Testis (tissue), 3 donors: ENCODE measurements around the gene DAP3. TPM values are rescaled to one million over a fixed set of nuclear protein-coding genes. Genes with fewer than 3 reads are reported as not detected.
"Not testable (repeated sequence)": the region's sequence is repeated elsewhere in the genome, so short reads cannot be mapped to it uniquely, and the experiment has no call there.

Experiments
- DNase-seq: peaks from one replicate; pipeline ENCODE4 v3.0.0-alpha.2; 2019
- H3K27ac ChIP-seq, 2 donors: fragments of 200-600 bp; sonication (generic); one replicate each; pipeline ENCODE4 v1.5.1; 2019
- H3K27me3 ChIP-seq: fragments of 200-600 bp; sonication (generic); one replicate; pipeline ENCODE4 v1.5.1; 2019
- H3K36me3 ChIP-seq: fragments of 200-600 bp; sonication (generic); one replicate; pipeline ENCODE4 v1.5.1; 2017; ENCODE audit warnings: low read depth; ENCODE audit errors: missing control alignments
- H3K4me1 ChIP-seq: fragments of 200-600 bp; sonication (generic); one replicate; pipeline ENCODE4 v1.5.1; 2019
- H3K4me3 ChIP-seq, 2 donors: fragments of 200-600 bp; sonication (generic); one replicate each; pipeline ENCODE4 v1.5.1; 2017 to 2019
- H3K9me3 ChIP-seq: fragments of 200-600 bp; sonication (generic); one replicate; pipeline ENCODE4 v1.5.1; 2017
- POLR2A ChIP-seq: fragments of 450-650 bp; IDR thresholded peaks from one replicate; pipeline ENCODE4 v1.6.1; 2017; ENCODE audit warnings: antibody characterized with exemption, mild to moderate bottlenecking, moderate library complexity
- WGBS, 2 donors: methylation state at CpG; one replicate each; pipeline ENCODE4 v1.1.5; 2018; 5-methylcytosine and 5-hydroxymethylcytosine counted together
- intact Hi-C: fragments of 100-400 bp; cut with DNase I; formaldehyde crosslinking; loops from one replicate; pipeline ENCODE4 v1.15.1; 2023; ENCODE audit warnings: low total_unique reads
- polyA plus RNA-seq: library from polyadenylated mRNA; stranded (reverse); fragments of 350-450 nt; fragmentation: Illumina TruSeq; extraction: RNeasy Lipid Tissue Mini Kit (QIAGEN cat#74804); gene quantifications from one replicate; pipeline ENCODE4 v1.2.3, GENCODE V29; 2014; ENCODE audit warnings: low read depth, low replicate concordance; ENCODE audit not compliant: insufficient read depth
- total RNA-seq, 2 donors: library from RNA; depleted of rRNA; stranded (reverse); fragments of >200 nt; gene quantifications; one replicate each; pipeline ENCODE4 v1.2.3, GENCODE V29; 2016
- TF ChIP-seq, protein P1 (sequence below), 3 experiments: fragments of 450-650 bp in 2 of 3; fragments of 200-600 bp in 1 of 3; sonication (generic) in 1 of 3; IDR thresholded peaks; one replicate each; pipeline ENCODE4 v1.5.1; 2016 to 2019; ENCODE audit warnings: antibody characterized with exemption in 3 of 3, mild to moderate bottlenecking in 2 of 3, moderate library complexity in 1 of 3

Gene DAP3
- total and polyA plus RNA-seq, 3 donors from 2014 or later = 121 to 286 (median 277) TPM

GRCh38 chr1:155669233-155670162 lies 19.4 kb upstream of the DAP3 start:
- no peaks in the 10 kb centered on the region for H3K36me3 ChIP-seq
- no peak overlapping the region for H3K4me3 ChIP-seq
- 92 to 93% methylated on average over 5 of the region's 5 CpGs for WGBS, 2 donors
- no peaks in the 10 kb centered on the region for H3K4me1 ChIP-seq
- intact Hi-C loops = no loop called here
- no peak overlapping the region for H3K27ac ChIP-seq
- H3K9me3 ChIP-seq = no peaks in the 10 kb centered on the region
- no peaks in the 10 kb centered on the region for H3K27me3 ChIP-seq
- DNase-seq = no peak
- TF ChIP-seq POLR2A = no peak
- TF ChIP-seq, protein P1, sequence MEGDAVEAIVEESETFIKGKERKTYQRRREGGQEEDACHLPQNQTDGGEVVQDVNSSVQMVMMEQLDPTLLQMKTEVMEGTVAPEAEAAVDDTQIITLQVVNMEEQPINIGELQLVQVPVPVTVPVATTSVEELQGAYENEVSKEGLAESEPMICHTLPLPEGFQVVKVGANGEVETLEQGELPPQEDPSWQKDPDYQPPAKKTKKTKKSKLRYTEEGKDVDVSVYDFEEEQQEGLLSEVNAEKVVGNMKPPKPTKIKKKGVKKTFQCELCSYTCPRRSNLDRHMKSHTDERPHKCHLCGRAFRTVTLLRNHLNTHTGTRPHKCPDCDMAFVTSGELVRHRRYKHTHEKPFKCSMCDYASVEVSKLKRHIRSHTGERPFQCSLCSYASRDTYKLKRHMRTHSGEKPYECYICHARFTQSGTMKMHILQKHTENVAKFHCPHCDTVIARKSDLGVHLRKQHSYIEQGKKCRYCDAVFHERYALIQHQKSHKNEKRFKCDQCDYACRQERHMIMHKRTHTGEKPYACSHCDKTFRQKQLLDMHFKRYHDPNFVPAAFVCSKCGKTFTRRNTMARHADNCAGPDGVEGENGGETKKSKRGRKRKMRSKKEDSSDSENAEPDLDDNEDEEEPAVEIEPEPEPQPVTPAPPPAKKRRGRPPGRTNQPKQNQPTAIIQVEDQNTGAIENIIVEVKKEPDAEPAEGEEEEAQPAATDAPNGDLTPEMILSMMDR (IDR thresholded peaks at IDR 0.05) = no peak

DNA sequence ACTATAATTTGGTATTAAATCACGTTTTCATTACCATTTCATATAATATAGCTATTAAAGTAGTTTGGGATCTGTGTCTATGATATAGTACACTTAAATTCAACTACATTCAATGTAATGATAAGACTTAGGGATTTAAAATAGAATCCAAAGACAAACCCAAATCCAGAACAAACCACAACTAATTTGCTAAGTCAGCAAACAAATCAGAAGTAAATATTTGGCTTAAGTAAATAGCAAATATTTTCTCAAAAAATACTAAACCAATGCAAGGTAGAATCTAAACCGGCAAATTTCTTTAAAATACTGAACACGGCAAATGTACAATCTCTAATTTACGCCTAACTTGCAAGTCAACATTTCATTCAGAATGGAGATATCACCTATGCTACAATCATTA lies 17.1 kb upstream of the DAP3 start:
- Histone ChIP-seq H3K27me3 (no peaks in the 10 kb centered on the region), H3K9me3 (no peaks in the 10 kb centered on the region), H3K4me1 (no peaks in the 10 kb centered on the region), H3K4me3 (no peak overlapping the region), H3K27ac (no peak overlapping the region), H3K36me3 (no peaks in the 10 kb centered on the region)
- 86 to 95% methylated on average over 4 of the region's 4 CpGs for WGBS, 2 donors
- TF ChIP-seq POLR2A = no peak
- TF ChIP-seq, protein P1 (IDR thresholded peaks at IDR 0.05) = no peak
- DNase-seq = no peak
- intact Hi-C loops = no loop called here

- H3K27ac ChIP-seq = no peak overlapping the region
- H3K4me1 ChIP-seq = no peaks in the 10 kb centered on the region
- no peaks in the 10 kb centered on the region for H3K36me3 ChIP-seq
- no peak for TF ChIP-seq POLR2A
- TF ChIP-seq, protein P1 (IDR thresholded peaks at IDR 0.05) = no peak
- H3K9me3 ChIP-seq = no peaks in the 10 kb centered on the region
- intact Hi-C loops = no loop called here
- WGBS, 2 donors = 89 to 94% methylated on average over 6 of the region's 6 CpGs
- H3K27me3 ChIP-seq = no peaks in the 10 kb centered on the region
- no peak overlapping the region for H3K4me3 ChIP-seq
- no peak for DNase-seq
Measured at GRCh38 chr1:155673003-155673402, 15.9 kb upstream of the DAP3 start.

DNA sequence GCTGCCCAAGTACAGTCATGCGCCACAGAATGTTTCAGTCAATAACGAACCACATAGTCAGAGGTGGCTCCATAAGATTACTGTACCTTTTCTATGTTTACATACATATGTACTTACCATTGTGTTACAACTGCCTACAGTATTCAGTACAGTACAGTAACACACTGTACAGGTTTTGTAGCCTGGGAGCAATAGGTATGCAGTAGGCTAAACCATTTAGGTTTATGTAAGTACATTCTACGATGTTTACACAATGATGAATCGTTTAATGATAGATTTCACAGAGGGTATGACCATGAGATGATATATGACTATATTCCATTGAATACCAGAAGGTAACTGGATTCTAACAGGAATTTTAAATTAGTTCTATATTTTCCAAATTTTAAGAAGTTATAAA lies 10.9 kb upstream of the DAP3 start:
- intact Hi-C loops = no loop called here
- H3K4me3 ChIP-seq = no peak overlapping the region
- no peak for DNase-seq
- H3K9me3 ChIP-seq = no peaks in the 10 kb centered on the region
- no peaks in the 10 kb centered on the region for H3K27me3 ChIP-seq
- 91 to 95% methylated on average over 4 of the region's 4 CpGs for WGBS, 2 donors
- no peaks in the 10 kb centered on the region for H3K4me1 ChIP-seq
- TF ChIP-seq, protein P1 (IDR thresholded peaks at IDR 0.05) = no peak
- TF ChIP-seq POLR2A = no peak
- H3K27ac ChIP-seq = no peak overlapping the region
- H3K36me3 ChIP-seq = no peaks in the 10 kb centered on the region

DNA sequence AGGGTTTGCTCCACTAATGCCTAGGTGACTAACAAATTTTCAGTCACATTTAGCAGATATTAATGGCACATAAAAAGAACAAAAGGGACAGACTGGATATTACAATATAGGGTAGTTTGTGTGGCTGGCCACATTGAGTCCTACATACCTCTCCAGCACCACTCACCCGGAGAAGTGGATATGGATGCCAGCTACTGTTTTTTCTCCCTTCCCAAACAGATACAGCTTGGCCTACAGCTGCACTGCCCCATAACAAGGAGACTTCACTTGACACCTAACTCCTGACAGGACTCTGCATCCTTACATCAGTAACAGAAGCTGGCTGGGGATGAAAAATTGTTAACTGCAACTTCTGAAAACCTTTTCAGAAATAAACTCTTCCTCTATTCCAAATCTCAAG lies 9.9 kb upstream of the DAP3 start:
- H3K27me3 ChIP-seq, H3K9me3 ChIP-seq, H3K27ac ChIP-seq, intact Hi-C loops, H3K4me3 ChIP-seq, H3K36me3 ChIP-seq, DNase-seq, H3K4me1 ChIP-seq: not testable (repeated sequence)
- 92 to 93% methylated on average over 1 of the region's 1 CpG for WGBS, 2 donors
